HepG2 (cell line): ENCODE data around the gene ITPR1. TPM values are rescaled to one million over a fixed set of nuclear protein-coding genes. Genes with fewer than 3 reads are reported as not detected.

Experiments
- ATAC-seq: fragments of 200-7000 bp; cut with Tn5 transposase; 3 replicates; pipeline ENCODE4 v1.9.1; 2020; ENCODE audit warnings: mild to moderate bottlenecking, moderate library complexity
- BruUV-seq: library from RNA; stranded (reverse); fragments of 400-500 nt; replicated peaks from 2 replicates; lab custom pipeline; 2021; lab: Mats Ljungman, UMichigan
- CTCF ChIA-PET: fragments of 300-600 bp; formaldehyde crosslinking; extraction: SDS; loops from one replicate; lab custom pipeline; 2021; ENCODE audit warnings: low total read pairs, inconsistent platforms, low intra/inter-chr PET ratio; lab: Yijun Ruan, JAX
- POLR2A ChIA-PET: fragments of 350-600 bp; sonication (Branson Sonifier 250); formaldehyde crosslinking; loops from one replicate; lab custom pipeline; 2020; ENCODE audit warnings: antibody characterized with exemption, inconsistent platforms; lab: Yijun Ruan, JAX
- DNase-seq: peaks from one replicate; pipeline ENCODE4 v3.0.0-alpha.2; 2015; ENCODE audit warnings: low spot score
- FAIRE-seq: peaks from 3 replicates; lab custom pipeline; 2011; peaks lifted over from hg19 to GRCh38; lab: Jason Lieb, UNC
- H2AFZ ChIP-seq: one replicate; pipeline ENCODE4 v1.6.1; 2011; ENCODE audit warnings: low read length, inconsistent platforms
- H3K27ac ChIP-seq: fragments of 300-600 bp; 3 replicates; pipeline ENCODE4 v1.8.0; 2011; ENCODE audit warnings: mixed run types, mild to moderate bottlenecking, mixed read lengths, low read length, inconsistent platforms; ENCODE audit not compliant: insufficient read depth; ENCODE audit errors: extremely low read length
- H3K27me3 ChIP-seq, 2 experiments: fragments of 200-600 bp in 1 of 2; 2 replicates in 1 of 2; 3 replicates in 1 of 2; pipeline versions ENCODE4 v1.6.0 to v1.8.0; 2011; ENCODE audit warnings: low read length in 2 of 2, mild to moderate bottlenecking in 2 of 2, moderate library complexity in 2 of 2, inconsistent platforms in 1 of 2; ENCODE audit not compliant: insufficient read depth in 2 of 2, control insufficient read depth in 1 of 2
- H3K36me3 ChIP-seq, 2 experiments: fragments of 200-600 bp in 1 of 2; replicated peaks in 1 of 2; 2 replicates in 1 of 2; 3 replicates in 1 of 2; pipeline versions ENCODE4 v1.5.1 to v1.8.0; 2011; ENCODE audit warnings: low read length in 2 of 2, inconsistent platforms in 1 of 2; ENCODE audit not compliant: insufficient read depth in 2 of 2, control insufficient read depth in 1 of 2
- H3K4me1 ChIP-seq: 2 replicates; pipeline ENCODE4 v1.5.1; 2012; ENCODE audit warnings: low read length, inconsistent platforms; ENCODE audit not compliant: insufficient read depth
- H3K4me2 ChIP-seq: 2 replicates; pipeline ENCODE4 v1.6.0; 2011; ENCODE audit warnings: low read depth, low read length, inconsistent platforms
- H3K4me3 ChIP-seq, 3 experiments: fragments of 200-600 bp in 1 of 3; sonication (generic), shearing (Covaris generic) in 1 of 3; replicated peaks in 1 of 3; 2 replicates each; pipeline ENCODE4 v1.5.1; 2011 to 2016; ENCODE audit warnings: low read length in 3 of 3, inconsistent platforms in 2 of 3, low read depth in 2 of 3, mild to moderate bottlenecking in 2 of 3, control low read depth in 1 of 3, mixed read lengths in 1 of 3; ENCODE audit not compliant: insufficient read depth in 1 of 3
- H3K79me2 ChIP-seq: one replicate; pipeline ENCODE4 v1.6.1; 2011; ENCODE audit warnings: low read length, inconsistent platforms; ENCODE audit not compliant: insufficient read depth
- H3K9ac ChIP-seq: 2 replicates; pipeline ENCODE4 v1.6.0; 2011; ENCODE audit warnings: mild to moderate bottlenecking, low read depth, low read length, inconsistent platforms; ENCODE audit not compliant: insufficient read depth
- H3K9me3 ChIP-seq: 2 replicates; pipeline ENCODE4 v1.5.1; 2012; ENCODE audit warnings: mild to moderate bottlenecking, low read length
- H4K20me1 ChIP-seq: 2 replicates; pipeline ENCODE4 v1.6.0; 2011; ENCODE audit warnings: inconsistent platforms, mild to moderate bottlenecking, low read length, moderate library complexity; ENCODE audit not compliant: insufficient read depth
- ATF7-NPFF ChIP-seq: sonication (generic); formaldehyde crosslinking; IDR thresholded peaks from 2 replicates; pipeline ENCODE4 v1.8.1; 2023; ENCODE audit warnings: mild to moderate bottlenecking, low read depth, missing genetic modification reagents, moderate library complexity
- RELA ChIP-seq: sonication (generic); formaldehyde crosslinking; IDR thresholded peaks from 2 replicates; pipeline ENCODE4 v1.4.0; 2020; ENCODE audit warnings: missing genetic modification reagents
- ZBED4 ChIP-seq: sonication (generic); formaldehyde crosslinking; IDR thresholded peaks from 2 replicates; pipeline ENCODE4 v1.4.0; 2020; ENCODE audit warnings: missing genetic modification reagents, borderline replicate concordance
- ZNF331 ChIP-seq: sonication (generic); formaldehyde crosslinking; IDR thresholded peaks from 2 replicates; pipeline ENCODE4 v1.4.0; 2020; ENCODE audit warnings: missing genetic modification reagents
- ZNF564 ChIP-seq: sonication (generic); formaldehyde crosslinking; IDR thresholded peaks from 2 replicates; pipeline ENCODE4 v1.8.1; 2023; ENCODE audit warnings: mild to moderate bottlenecking, missing genetic modification reagents
- ZNF670 ChIP-seq: sonication (generic); formaldehyde crosslinking; IDR thresholded peaks from 2 replicates; pipeline ENCODE4 v1.8.0; 2022; ENCODE audit warnings: mild to moderate bottlenecking, missing genetic modification reagents, borderline replicate concordance
- ZNF768 ChIP-seq: sonication (generic); formaldehyde crosslinking; IDR thresholded peaks from 2 replicates; pipeline ENCODE4 v1.4.0; 2020; ENCODE audit warnings: missing genetic modification reagents
- ZNF776 ChIP-seq: sonication (generic); formaldehyde crosslinking; IDR thresholded peaks from 2 replicates; pipeline ENCODE4 v1.4.0; 2020; ENCODE audit warnings: mild to moderate bottlenecking, missing genetic modification reagents
- WGBS: methylation state at CpG from one replicate; pipeline ENCODE4 v1.1.6; 2017; ENCODE audit warnings: low lambda C conversion rate; 5-methylcytosine and 5-hydroxymethylcytosine counted together
- in situ Hi-C: cut with HindIII; loops from 2 replicates; pipeline ENCODE4 v1.10.0; 2017; ENCODE audit warnings: low pct_unique_long_range_greater_than_20kb; ENCODE audit not compliant: extremely low pct_ligation_motif_present
- intact Hi-C: fragments of 100-400 bp; cut with micrococcal nuclease; formaldehyde crosslinking; loops from one replicate; pipeline ENCODE4 v1.10.0; 2022; ENCODE audit not compliant: unreplicated experiment
- polyA plus RNA-seq, 8 experiments: library from polyadenylated mRNA; depleted of rRNA in 3 of 8; stranded (reverse) in 7 of 8; unstranded in 1 of 8; fragments of >200 nt; fragmentation: Illumina TruSeq in 4 of 8; extraction: Trizol in 4 of 8; gene quantifications; 2 replicates each; pipeline versions ENCODE4 v1.2.1 to v1.2.3, GENCODE V29; 2011 to 2016; ENCODE audit warnings: low read depth in 4 of 8, missing spikeins in 1 of 8, mixed read lengths in 1 of 8; ENCODE audit not compliant: insufficient read depth in 1 of 8
- total RNA-seq, 5 experiments: library from RNA; depleted of rRNA; stranded (reverse); fragments of >200 nt; fragmentation: Illumina TruSeq; extraction: Trizol; gene quantifications; 2 replicates each; pipeline ENCODE4 v1.2.3, GENCODE V29; 2016; ENCODE audit warnings: low read depth in 1 of 5

The ITPR1 gene
- total and polyA plus RNA-seq, 2 of the 13 experiments (the other 11 are each of a cell fraction or from before 2014, with no cell fraction given): 10.0 to 11.4 TPM

- Histone ChIP-seq H3K9ac (no peak overlapping the region), H3K4me1 (no peaks in the 10 kb centered on the region), H3K27me3 (no peaks in the 10 kb centered on the region), H3K79me2 (no peaks in the 10 kb centered on the region), H3K27ac (no peak overlapping the region), H3K9me3 (no peaks in the 10 kb centered on the region), H4K20me1 (no peaks in the 10 kb centered on the region), H2AFZ (no peak overlapping the region), H3K4me3 (no peak overlapping the region), H3K4me2 (no peak overlapping the region), H3K36me3 (peaks cover 0 to 13% of the 10 kb centered on the region in 2 experiments; a peak in 1 of 5 replicates)
- ATAC-seq: peak; percentile 24; the same call in 1 of the 3 replicates
- POLR2A ChIA-PET: no interaction called here
- BruUV-seq: no TSS peak
- TF ChIP-seq ZNF564 (CRISPR knock-in tag): no peak
- no peak for TF ChIP-seq ZNF776 (CRISPR knock-in tag)
- TF ChIP-seq ZBED4 (CRISPR knock-in tag): no peak
- no peak for TF ChIP-seq ZNF670 (CRISPR knock-in tag)
- no peak for TF ChIP-seq ATF7-NPFF
- peak; percentile 77 for TF ChIP-seq ZNF768 (CRISPR knock-in tag)
- no peak for TF ChIP-seq RELA (CRISPR knock-in tag)
- no peak for TF ChIP-seq ZNF331 (CRISPR knock-in tag)
- FAIRE-seq: no peak
- 84% methylated on average over 13 of the region's 17 CpGs for WGBS
- CTCF ChIA-PET: interaction anchor here (2.0 kb wide), 1 partner anchor 402 kb away, joined by 6 read pairs; no protein-coding TSS in a partner anchor
- intact Hi-C loops (loop anchor here (1.0 to 2.0 kb wide), 2 partner anchors 321 to 403 kb away; no protein-coding TSS in a partner anchor), in situ Hi-C loops (no loop called here)
- no peak for DNase-seq
Measured at GRCh38 chr3:4655145-4656045, 162.2 kb downstream of the ITPR1 start.
